ENCODE measurements around the gene ELOVL1.
A peak's percentile ranks its signal among the peaks of the same experiment; 100 is the strongest.
"Not testable (repeated sequence)": the region's sequence is repeated elsewhere in the genome, so short reads cannot be mapped to it uniquely, and the experiment has no call there.

Gene ELOVL1

DNA sequence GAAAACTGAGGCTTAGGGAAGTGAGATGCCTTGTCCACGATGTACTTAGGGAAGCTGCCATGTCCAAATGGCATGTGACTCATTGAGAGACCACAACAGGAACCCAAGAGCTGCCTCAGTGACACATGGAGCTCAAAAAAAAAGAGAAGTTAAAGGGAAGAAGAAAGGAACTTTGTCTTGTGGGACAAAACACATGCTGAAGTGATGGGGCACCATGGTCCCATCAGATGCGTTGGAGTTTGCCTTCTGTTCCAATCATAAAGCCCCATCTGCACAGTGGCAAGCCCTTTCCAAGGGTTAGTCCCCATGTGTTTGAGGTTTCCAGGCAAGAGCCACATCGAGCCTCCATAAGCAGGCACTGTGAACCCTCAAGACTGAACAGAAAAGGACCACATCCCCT is 13.8 kb upstream of the ELOVL1 start:
- DNase-seq (ENCODE audit: low read depth), result no peak

DNA sequence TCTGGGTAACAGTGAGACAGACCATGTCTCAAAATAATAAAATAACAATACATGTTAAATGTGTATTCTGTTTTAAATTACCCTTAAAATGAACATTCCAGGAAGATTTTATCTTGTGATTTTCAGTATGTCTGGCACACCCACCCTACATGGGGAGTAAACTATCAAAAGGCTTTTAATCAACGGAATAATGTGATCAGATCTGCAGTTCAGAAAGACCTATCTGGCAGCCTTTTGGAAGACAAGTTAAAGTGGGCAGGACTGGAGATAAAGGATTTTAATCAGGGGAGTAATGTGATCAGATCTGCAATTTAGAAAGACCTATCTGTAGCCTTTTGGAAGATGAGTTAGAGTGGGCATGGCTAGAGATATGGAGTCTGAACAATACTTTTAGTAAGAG is 11.7 kb upstream of the ELOVL1 start:
- no peak for DNase-seq (ENCODE audit: low read depth)

DNA sequence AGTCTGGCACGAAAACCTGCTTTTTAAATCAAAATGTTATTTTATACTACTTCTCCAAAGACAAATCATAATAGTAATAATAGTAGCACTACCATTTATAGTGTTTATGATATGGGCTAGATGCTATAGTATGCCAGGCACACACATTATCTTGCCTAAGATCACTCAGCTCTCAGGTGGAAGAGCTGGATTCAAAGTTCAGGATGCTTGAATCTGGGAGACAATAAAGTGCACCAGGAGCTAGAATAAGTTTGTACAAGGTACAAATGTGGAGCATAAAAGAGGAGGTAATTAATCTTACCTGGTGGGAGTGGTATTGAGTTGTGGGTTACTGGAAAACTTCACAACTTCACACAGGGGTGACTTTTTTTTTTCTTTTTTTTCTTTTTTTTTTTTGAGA is 10.0 kb upstream of the ELOVL1 start:
- DNase-seq (ENCODE audit: low read depth), result no peak

DNA sequence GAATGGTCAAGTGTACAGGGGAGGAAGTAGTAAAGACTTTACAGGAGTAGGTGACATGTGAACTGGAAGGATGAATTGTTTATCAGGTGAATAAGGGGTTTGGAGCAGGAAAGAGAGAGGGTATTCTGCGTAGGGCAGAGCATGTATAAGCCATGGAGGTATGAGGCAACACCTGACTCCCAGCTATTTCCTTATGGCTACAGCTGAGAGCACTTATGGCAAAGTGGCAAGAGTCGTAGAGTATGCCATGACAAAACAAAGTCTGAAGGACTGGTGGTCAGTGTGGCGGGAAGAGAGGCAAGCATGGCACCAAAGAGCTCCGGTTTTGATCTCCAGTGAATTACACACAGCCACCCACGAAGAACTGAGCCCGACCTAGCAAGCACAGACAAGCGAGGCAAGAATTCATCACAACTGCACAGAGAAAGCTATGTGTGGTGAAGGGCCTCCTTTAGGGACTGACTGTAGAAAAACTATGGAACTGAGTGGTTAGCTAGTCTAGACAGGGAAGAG is 9.0 kb upstream of the ELOVL1 start:
- no peak for DNase-seq (ENCODE audit: low read depth)

DNA sequence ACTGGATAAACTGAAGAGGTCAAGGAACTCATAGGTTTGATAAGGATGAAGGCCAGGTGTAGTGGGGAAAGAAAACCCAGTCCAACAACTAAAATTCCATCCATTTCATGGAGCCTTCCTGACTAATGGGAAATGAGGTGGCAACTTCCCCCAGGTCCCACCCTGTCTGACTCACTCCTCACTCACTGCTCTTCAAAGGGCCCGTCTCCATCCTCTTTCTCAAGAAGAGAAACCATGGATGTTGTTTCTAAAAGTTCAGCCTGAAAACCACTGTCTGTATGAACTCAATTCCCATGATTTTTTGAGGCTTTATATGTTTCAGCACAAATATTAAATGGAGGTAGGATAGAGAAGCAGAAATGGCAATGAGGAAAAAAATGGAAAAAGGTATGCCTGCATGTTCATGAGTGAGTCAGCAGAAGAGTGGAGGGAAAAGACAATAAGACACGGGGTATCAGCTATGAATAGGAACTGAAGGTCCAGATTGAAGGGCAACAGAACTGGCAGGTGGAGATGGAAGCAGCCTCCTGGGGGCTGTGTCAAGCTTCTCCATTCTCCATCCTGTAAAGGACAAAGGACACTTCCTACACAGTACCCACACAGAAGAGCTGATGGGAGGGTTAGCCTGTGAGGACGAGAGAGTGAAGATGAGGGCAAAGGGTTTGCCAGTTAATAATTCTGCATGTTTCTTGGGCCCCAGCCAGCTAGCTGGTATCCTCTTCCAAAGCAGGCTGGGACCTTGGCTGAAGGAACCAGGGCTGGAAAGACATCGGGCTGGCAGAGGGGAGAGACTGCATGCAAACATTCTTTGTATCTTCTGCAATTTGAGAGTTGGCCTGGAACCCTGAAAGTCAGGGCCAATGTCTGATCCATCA is 5.5 kb upstream of the ELOVL1 start:
- DNase-seq (ENCODE audit: low read depth), result peak; percentile 82

DNA sequence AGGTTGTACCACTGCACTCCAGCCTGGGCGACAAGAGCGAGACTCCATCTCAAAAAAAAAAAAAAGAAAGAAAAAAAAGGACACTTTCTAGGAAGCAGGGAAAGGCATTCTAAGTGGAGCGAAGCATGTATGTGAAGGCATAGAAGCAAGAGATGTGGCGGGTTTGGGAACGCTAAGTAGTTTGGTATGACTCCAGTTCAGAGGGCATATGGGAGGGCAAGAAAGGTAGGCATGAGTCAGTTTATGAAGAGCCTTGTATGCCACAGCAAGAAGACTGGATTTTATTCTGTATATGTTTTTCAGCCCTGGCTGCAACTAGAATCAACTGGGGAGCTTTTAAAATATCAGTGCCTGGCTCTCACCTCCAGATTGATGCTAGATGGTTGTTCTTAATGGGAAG is 4.4 kb upstream of the ELOVL1 start:
- DNase-seq (ENCODE audit: low read depth), result no peak

DNA sequence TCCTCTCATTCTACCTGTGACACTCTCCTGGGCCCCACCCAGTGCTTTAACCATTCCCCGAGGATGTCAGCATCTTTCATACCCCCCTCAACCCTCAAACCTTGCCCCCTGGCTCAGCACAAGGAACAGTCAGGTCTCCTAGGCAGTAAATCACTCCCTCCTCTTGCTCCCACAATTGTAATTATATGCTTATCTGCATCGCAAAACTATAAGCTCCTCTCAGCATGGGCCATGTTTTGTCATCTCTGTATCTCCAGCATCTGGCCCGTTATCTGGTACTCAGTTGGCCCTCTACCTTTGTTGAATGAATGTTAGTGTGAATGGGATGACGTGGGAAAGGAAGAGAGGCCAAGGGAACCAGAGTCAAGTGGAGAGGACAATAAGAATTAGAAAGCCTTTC is 2.8 kb upstream of the ELOVL1 start:
- DNase-seq (ENCODE audit: low read depth), result no peak

DNA sequence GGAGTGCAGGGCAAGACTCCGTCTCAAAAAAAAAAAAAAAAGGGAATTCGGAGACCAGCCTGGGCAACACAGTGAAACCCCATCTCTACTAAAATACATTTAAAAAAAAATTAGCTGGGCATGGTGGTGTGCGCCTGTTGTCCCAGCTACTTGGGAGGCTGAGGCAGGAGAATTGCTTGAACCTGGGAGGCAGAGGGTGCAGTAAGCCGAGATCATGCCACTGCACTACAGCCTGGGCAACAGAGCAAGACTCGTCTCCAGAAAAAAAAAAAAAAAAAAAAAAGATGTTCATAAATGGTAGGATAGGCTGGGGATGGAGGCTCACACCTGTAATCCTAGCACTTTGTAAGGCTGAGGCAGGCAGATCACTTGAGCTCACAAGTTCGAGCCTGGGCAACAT is 2.0 kb upstream of the ELOVL1 start:
- DNase-seq (ENCODE audit: low read depth), result not testable (repeated sequence)

DNA sequence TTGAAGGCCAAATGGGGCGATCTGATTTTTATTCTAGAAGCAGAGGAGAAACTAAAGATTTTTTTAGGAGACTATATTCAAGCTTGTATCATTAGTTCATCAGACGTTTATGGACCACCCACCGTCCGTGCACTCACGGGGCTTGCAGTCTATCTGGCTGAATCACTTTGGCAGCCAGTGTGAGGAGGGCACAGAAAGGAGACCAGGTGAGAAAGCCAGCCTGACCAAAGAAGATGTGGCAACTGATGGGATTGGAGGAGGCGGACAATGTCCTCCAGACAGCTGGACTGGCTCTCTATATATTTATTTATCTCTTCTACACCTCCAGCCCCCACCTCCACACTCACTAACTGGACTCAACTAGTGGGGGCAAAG is 822 bp upstream of the ELOVL1 start:
- DNase-seq (ENCODE audit: low read depth), result no peak

DNA sequence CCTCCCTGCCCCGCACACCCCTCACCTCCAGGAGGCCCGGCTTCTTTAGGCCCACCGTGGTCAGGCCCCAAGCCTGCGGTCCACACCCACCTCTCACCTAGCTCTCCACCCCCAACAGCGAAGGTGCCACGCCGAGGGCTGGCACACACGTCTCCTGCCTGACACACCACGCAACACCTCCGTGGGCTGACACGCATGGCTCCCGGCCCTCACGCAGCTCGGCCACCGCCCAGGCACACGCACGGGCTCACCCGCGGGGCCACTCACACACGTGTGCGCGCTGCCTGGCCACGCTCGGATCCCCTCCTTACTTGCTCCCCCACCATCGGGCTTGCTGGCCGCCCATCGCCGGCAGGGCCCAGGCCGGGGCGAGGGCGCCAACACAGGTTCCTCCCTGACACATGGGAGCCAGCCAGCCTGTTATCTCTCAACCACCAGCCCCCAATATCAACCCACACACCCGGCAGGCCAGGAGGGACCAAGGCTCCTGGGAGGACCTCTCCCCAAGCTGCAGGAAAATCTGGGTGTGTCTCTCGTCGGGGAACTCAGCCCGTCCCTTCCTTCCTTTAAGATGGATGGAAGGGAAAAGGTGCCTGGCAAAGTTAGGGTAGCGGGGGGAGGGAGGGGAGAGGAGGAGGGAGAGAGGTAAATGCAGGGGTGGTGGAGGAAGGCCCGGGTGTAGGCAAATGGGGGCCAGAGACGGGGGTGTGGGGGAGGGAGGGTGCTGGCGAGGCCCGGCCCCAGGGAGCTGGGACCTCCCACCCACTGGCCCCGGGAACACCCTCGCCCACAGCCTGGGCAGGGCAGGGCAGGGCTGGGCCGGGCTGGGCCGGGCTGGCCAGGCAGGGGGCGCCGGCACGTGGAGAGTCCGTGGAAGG is 546 bp downstream of the ELOVL1 start:
- no peak for DNase-seq (ENCODE audit: low read depth)

DNA sequence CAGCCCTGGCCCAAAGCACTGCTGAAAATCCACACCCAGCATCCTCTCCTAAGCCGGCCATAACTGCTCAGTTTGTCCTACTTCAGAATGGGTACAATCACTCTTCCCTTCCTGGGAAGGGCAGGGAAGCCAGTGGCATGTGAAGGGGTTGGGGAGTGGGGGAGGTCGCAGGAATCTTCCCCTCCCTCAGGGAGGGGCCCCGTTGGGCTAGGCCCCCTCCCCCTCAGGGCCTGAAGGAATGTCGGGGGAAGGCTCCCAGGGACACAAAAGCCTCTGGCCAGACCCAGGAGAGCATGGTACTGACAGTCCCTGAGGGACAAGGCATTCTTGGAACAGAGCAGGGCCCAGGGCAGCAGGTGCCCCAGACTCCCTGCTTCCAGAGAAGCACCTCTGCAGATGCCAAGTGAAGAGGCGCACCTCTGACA is 1.2 kb downstream of the ELOVL1 start:
- DNase-seq (ENCODE audit: low read depth), result no peak

DNA sequence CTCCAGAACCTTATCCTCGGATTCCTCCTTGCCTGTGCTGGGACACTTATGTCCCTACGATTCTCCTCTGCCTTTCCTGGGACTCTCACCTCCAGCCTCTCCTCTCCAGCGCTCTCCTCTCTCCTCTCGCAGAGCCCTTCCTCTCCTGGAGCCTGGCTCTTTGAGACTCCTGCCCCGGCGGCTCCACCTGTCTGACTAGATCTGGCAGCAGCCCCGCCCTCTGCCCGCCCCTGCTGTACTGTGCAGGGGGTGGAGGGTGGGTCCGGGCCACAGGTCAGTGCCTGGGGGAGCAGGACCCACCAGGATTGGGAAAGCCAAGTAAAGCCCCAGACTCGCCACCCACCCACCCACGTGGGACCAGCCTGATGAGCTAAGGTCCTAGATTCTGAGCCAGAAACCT is 1.6 kb downstream of the ELOVL1 start:
- no peak for DNase-seq (ENCODE audit: low read depth)

DNA sequence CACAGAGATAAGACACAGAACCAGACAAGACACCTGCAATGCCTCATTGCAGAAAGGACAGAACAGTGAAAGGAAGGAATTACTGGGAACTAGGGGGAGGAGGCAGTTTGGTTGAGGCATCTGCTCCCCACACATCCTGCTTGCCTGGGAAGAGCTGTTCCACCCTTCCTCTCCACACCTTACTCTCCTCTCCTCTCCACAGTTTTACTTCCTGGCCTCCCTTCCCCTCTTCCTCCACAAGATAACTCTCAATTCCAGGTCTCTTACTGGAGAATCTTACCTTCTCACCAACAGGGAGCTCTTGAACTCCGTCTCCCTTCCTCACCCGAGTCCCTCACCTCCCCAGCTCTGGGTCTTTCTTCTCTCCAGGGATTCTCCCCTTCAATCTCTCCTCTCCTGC is 2.1 kb downstream of the ELOVL1 start:
- DNase-seq (ENCODE audit: low read depth), result no peak

DNA sequence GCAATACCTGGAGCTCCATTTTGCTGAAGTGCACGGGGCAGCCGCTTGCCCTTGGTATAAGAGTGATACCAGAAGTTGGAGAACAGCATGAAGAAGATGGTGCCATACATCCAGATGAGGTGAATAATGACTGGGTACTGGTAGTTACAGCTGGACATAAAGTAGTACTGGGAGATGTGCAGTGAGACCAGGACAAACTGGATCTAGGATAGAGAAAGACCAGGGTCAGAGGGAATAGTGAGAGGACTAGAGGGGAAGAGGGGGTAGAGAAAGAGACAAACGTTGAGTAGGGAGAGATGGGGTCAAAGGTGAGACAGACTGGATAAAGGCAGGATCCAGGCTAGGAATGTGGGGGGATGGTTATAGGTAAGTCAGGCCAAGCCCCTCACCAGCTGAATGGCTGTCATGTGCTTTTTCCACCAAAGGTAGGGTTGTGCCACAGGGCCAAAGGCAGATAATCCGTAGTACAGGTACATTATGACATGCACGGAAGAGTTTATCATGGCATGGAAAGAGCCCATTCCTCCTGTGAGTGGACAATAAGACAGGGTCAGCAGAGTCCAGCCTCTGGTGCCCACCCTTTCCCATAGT is 3.8 kb downstream of the ELOVL1 start:
- DNase-seq (ENCODE audit: low read depth), result no peak

DNA sequence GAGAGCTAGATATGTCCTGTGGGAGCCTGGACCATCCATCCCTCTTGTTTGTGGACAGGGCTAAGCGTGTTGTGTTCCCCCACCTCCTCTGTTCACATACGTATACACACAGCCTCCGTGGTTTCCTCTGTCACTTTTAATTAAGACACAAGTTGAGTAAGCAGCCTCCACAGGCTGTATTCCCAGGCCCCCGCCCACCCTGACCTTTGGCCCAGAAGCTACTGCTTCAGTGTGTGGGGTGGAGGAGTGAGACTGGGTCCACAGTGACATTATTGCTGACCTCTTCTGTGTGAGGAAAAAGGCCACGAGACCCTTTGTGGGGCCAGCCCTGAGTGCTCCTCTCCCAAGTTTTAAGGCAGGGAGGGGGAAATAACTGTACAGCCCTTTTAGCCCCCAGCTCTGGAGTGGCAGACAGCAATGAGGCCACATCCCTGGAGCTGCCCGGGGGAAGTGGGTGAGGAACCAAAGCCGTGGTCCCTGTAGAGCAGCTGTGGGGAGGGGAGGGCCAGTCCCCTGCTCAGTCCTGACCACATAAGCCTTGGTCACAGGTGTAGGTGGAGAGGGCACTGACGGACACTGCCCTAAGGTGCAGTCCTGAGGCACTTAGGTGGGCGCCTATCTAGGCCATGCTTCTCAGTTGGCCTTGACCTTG is 4.4 kb downstream of the ELOVL1 start:
- DNase-seq (ENCODE audit: low read depth), result no peak

DNA sequence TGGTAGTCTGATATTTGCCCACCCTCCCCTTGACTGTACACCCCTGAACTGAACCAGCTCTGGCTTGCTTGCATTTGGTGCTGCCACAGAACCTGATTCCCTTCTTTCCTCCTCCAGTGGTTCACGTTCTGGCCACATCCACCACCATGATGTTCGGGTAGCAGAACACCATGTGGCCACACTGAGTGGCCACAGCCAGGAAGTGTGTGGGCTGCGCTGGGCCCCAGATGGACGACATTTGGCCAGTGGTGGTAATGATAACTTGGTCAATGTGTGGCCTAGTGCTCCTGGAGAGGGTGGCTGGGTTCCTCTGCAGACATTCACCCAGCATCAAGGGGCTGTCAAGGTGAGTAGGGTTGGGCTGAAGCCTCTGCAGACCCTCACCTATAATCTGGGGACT is 7.2 kb downstream of the ELOVL1 start:
- no peak for DNase-seq (ENCODE audit: low read depth)

DNA sequence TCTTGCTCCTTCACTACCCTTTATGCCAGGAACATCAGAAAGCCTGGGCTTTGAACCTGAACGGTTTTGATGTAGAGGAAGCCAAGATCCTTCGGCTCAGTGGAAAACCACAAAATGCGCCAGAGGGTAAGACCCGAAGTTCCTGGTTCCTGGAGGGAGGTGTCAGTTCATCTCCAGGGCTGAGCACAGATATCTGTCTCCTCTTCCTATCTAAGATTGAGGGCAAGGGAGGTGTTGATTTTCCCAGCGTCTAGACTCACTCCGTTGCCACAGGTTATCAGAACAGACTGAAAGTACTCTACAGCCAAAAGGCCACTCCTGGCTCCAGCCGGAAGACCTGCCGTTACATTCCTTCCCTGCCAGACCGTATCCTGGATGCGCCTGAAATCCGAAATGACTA is 8.1 kb downstream of the ELOVL1 start:
- DNase-seq (ENCODE audit: low read depth), result no peak

DNA sequence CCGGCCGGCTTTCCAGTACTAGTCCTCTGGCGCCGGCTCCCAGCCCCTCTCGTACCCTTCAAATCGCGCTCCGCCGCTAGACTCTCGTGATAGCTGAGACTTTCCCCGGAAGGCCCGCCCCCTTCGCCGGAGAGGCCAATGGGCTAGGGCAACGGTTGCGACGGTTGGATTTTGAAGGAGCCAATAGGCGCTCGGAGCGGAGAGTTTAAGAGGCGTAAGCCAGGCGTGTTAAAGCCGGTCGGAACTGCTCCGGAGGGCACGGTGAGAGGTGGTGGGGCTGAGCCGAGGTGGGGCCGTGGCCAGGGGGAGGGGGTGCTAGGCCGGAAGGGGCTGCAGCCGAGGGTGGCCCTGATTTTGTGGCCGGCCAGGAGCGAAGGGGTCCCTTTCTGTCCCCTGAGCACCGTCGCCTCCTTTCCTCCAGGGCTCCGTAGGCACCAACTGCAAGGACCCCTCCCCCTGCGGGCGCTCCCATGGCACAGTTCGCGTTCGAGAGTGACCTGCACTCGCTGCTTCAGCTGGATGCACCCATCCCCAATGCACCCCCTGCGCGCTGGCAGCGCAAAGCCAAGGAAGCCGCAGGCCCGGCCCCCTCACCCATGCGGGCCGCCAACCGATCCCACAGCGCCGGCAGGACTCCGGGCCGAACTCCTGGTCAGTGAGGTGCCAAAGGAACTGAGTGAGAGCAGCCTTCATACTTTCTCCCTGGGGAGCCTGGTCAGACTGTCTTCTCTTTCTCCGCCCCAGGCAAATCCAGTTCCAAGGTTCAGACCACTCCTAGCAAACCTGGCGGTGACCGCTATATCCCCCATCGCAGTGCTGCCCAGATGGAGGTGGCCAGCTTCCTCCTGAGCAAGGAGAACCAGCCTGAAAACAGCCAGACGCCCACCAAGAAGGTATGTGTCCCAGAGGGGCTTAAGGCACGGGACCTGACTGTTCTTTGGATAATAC is 8.8 kb downstream of the ELOVL1 start, which contains the start of gene CDC20:
Gene CDC20 (plus strand): TSS at position 236 of the 948 bp plus-strand sequence. CDS start 235 bp downstream, at position 471.
- peak; percentile 96 for DNase-seq (ENCODE audit: low read depth)

DNA sequence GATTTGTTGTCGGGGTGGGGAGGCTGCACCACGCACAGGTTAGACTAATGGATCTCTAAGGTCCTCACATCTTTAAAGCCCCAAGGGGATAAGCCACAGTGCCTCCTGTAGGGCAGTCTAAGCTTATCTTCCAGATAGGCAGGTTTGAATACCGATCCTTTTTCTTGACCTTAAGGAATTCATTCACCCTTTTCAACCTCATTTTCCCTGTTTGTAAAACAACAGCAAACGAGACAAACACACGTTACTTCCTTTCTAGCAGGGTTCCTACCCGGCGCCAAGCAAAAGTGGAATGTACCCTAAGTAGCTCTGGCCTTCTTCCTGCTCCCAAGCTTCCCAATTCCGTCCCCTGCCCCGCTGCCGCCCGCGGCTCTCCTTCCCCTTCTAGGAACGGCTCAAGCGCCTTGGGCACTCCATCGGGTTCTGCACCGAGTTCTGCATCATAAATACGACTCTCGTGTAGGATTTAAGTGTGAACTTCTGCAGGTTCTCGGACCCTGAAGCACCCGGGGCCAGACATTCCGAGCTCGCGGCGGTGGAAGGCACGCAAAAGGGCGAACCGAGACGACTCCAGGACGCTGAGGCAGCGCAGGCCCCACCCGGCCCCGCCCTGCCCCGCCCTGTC is 9.6 kb downstream of the ELOVL1 start:
- peak; percentile 61 for DNase-seq (ENCODE audit: low read depth)

DNA sequence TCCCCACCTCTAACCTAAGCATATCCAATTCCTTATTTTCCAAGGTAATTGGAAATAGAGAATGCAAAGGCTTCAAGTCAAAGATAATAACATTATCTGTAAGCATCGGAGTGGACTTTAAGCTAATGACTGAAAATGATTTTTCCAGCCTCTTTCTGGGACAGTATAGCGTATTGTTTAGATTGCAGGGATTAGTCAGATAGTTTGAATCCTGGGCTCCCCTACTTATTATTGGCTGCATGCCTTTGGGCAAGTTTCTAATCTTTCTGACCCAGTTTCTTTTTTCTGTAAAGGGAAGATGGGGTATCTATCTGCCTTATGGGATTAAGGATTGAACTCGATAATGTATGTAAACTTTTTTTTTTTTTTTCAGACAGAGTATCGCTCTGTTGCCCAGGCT is 10.6 kb downstream of the ELOVL1 start:
- no peak for DNase-seq (ENCODE audit: low read depth)
